Fibroblast of skin of scalp (primary cell): ENCODE data around the gene HAGH.

Source experiments
- DNase-seq: peaks from one replicate; pipeline ENCODE4 v3.0.0-alpha.2; 2013

Gene HAGH

DNA sequence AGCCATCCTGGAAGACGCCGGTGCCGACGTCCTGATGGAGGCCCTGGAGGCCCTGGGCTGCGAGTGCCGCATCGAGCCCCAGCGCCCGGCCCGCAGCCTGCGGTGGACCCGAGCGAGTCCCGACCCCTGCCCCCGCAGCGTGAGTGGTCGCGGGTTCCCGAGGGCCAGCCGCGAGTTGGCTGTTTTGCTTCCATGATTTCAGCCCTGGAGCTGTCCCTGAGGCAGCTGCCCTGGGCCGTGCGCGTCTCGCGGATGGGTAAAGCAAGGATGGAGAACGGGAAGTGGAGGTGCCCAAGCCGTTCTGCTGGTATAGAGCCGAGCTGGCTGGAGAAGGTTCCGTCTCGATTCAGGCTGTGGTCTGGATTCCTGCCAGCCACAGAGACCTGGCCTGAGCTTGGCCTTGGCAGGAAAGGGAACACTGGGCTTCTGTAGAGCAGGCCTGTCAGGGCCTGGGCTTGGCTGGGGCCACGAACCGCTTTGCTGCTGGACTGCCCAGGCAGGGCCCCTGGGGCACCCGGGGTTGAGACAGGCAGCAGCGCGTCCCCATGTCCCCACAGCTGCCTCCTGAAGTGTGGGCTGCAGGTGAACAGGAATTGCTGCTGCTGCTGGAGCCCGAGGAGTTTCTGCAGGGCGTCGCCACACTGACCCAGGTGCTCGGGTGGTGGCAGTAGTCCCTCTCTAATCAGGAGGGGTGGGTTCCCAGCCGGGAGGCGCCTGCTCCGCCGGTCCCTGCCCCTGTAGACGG lies 52.8 kb downstream of the HAGH start:
- DNase-seq, result no peak

DNA sequence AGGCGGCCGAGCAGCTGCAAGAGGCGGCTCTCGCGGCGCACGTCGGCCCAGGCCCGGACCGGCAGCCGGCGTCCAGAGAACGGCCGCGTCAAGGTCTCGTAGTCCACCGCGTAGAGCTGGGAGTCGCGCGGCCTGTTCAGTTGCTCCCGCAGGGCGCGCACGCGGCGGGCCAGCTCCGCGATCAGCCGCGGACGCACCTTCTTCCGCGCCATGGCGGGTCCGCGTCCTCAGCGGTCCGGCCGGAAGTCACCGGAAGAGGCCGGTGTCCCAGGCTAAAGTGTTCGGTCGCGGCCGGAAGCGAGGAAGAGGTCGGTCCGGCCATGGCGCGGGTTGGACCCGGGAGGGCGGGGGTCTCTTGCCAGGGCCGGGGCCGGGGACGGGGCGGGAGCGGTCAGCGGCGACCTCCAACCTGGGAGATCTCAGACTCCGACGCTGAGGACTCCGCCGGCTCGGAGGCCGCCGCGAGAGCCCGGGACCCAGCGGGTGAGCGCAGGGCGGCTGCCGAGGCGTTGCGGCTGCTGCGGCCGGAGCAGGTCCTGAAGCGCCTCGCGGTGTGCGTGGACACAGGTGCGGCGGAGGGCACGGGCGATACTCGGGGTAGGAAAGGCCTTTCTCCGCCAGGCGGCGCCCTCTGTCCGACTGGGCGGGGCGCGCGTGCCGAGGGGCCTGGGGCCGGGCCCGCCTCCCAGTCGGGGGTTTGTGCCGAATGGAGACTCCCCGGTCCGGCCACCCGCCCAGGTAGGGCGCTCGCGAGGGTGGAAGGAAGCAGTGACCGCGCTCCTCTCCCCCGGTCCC lies 53.5 kb downstream of the HAGH start, which contains the start of gene MRPS34:
Gene MRPS34, minus strand, starts transcription at position 227 of the 795 bp plus-strand sequence. Its CDS starts 15 bp downstream, at position 212.
- DNase-seq, result peak; percentile 85

DNA sequence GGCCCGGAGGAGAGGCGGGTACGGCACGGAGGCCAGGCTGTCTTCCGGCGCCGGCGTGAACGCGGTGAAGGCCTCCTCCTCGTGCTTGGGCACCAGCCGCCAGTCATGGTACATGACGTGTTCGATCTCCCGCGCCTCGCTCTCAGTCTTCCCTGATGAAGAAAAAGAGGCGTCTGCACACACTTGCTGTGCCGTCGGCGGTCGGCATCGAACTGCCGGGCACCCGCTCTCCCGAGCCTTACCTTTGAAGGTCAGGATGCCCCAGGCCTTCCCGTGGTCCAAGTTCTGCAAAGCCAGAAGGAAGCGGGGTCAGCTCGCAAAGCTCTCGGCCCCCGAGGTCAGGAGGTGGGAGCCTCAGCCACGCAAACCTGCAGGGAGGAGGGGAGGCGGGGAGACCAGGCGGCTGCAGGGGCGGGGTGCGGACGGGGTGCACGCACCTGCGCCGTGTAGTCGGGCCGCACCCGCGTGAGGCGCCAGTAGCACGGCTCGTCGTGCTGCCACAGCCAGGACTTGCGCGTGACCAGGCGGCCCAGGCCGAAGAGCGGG lies 54.2 kb downstream of the HAGH start, which contains the start of gene EME2:
Gene EME2, plus strand, starts transcription at position 449 of the 546 bp plus-strand sequence. CDS start 418 bp downstream, outside the sequence.
- no peak for DNase-seq

DNA sequence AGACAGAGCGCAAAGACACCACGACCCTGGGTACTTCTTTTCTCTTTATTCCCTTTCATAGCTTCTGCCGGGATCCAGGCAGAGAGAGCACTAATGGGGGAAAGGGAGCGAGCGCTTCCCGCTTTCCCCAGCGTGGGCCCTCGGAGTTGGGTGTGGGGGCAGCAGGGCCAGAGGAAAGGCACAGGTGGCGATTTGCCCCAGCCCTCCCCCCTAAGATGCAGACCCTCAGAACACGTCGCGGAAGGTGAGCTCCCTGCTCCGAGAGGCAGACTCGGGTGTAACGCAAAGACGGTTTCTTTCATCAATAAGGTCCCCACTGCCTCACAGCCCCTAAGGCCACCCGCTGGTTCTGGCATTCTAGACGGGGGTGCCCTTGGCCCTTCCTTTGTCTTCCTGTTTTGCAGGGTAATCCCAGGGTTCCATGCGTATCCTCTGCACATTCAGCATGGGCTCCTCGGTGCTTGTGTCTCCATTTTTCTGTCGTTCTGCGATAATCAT lies 54.7 kb downstream of the HAGH start:
- no peak for DNase-seq

DNA sequence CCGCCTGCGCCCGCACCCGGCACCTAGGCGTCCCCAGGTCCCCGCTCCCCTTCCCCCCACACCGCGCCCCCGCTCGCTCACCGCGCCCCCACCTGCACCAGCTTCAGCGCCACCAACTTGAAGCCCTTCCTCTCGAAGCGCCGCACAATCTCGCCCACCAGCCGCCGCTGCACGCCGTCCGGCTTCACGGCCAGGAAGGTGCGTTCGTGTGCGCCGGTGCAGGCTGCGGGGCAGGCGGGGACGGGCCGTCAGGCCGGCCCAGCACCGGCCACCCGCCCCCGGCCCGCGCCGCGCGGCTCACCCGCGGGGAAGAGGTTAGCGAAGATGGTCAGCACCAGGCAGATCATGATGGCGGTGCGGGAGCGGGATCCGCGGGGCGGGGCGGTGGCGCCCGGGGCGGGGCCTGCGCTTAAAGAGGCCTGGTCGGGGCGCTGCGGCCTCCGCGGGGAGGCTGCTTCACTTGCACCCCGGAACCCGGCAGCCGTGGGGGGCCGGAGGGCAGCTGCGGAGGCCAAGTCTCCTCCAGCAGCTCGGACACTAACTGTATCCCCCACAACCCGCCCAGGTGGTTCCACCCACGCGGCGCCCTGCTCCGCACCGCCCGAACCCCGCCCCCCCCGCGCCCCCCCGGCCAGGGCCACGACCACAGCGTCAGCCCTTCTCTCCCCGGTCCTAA lies 55.3 kb downstream of the HAGH start, which contains the start of gene NME3:
Gene NME3, minus strand, starts transcription at position 356 of the 676 bp plus-strand sequence. Its CDS starts 9 bp downstream, at position 347.
- DNase-seq, result peak; percentile 56

DNA sequence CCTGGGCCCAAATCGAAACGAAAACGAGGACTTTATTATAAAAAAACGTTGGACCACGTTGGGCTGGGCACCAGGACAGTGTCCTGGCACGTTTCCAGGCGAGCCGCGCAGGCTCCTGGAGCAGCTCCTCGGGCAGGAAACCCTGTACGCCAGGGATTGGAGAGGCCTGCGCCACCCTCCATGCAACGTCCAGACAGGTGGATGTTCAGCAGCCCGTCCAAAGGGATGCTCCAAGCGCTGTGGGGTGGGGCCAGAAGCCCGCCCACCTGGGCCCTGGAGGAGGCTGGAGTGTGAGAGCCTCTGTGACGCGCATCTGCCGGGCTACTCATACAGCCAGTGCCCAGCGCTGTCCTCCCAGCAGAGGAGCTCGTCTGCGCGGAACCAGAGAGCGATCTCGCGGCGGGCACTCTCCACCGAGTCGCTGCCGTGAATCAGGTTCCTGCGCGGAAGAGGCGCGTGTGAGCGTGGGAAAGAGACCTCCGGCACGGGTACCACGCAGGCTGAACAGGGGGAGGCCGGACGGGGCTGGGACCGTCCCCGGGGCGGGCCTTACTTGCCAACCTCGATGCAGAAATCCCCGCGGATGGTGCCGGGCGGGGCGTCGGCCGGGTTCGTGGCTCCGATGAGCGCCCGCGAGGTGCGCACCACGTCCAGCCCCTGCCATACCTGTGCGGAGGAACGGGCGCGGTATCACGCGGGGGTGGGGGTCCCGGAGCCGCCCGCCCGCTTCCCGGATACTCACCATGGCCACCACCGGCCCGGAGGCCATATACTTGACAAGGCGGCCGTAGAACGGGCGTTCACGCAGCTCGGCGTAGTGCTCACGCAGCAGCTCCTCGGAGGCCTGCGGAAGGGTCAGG lies 56.1 kb downstream of the HAGH start:
- DNase-seq, result peak; percentile 16

DNA sequence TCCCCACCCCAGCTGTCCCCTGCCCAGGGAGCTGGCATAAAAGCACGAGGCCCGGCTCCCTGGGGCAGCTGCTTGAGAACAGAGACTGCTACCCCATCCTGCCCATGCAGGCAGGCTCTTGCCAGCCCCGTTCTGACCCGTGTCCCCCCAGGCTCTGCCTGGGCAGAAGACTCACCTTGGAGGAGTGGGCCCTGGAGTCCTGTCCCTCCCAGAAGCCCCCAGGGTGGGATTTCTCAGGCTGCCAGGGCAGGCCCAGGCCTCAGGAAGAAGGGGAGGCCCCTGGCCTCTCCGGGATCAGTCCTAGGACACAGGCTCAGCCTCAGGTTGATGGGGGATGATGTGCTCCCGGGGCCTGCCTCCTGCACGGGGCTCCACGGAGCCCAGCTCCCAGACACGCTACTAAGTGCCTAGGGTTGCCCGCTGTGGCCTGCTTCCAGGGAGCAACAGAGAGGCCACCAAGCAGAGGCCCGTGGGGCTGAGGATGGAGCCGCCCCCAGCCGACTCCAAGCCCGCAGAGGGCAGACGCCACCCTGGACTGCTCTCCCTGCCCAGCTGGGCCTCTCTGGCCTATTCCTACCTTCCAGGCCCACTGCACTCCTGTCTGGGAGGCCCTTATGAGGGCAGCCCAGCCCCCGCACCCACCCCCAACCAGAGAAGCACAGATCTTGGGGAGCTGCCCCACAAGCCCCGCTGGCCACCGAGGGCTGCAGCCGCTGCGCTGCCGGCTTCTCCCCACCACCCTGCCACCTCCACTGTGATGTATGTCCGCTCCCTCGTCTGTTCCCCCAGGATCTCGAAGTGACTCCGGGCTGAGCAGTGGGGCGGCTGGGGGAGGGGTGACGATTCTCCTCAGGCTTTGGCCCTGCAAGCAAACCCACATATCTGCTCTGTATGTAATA lies 57.0 kb downstream of the HAGH start:
- DNase-seq, result no peak

DNA sequence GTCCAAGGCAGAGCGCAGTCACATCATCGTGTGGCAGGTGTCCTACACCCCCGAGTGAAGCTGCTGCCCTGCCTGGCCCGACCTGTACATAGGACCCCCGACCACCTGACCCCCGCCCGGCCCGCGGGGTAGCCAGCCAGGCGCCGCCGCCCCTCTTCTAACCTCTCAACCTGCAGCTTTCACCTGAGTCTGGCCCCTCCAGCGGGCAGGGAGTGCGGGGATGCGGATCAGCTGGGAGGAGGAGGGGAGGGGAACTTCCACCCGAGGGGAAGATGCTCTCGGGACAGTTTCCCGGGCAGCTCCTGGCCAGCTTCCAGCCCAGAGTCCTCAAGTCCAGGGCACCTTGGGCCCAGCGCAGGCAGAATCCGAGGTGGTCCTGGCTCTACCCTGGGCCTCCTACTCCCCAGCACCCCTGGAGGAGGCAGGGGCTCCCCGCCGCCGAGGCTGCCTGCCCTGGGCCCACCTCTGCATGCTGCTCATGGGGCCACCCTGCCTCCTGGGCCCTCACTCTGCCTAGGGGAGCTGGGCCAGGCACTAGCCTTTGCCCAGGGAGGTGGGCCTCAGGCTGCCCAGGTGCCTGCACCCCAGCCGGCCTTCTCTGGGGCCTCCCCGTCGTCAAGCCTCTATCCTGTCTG lies 57.7 kb downstream of the HAGH start:
- DNase-seq, result no peak

DNA sequence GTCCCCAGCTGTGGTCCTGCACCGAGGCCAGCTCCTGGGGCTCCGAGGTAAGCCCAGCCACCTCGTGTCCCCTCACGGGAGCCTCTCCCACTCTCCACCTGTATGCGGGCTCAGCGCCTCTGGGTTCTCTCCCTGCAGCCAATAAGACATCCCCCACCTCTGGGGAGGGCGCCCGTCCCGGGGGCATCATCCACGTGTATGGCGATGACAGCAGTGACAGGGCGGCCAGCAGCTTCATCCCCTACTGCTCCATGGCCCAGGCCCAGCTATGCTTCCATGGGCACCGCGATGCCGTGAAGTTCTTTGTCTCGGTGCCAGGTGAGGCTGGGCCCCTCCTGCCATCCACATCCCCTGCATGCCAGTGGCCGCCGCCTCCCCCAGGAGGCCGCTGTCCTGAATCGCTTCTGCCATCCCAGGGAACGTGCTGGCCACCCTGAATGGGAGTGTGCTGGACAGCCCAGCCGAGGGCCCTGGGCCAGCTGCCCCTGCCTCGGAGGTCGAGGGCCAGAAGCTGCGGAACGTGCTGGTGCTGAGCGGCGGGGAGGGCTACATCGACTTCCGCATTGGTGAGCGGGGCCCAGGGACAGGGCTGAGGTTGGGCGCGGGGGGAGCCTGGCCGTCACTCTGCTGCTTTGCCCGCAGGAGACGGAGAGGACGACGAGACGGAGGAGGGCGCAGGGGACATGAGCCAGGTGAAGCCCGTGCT lies 58.4 kb downstream of the HAGH start:
- no peak for DNase-seq

DNA sequence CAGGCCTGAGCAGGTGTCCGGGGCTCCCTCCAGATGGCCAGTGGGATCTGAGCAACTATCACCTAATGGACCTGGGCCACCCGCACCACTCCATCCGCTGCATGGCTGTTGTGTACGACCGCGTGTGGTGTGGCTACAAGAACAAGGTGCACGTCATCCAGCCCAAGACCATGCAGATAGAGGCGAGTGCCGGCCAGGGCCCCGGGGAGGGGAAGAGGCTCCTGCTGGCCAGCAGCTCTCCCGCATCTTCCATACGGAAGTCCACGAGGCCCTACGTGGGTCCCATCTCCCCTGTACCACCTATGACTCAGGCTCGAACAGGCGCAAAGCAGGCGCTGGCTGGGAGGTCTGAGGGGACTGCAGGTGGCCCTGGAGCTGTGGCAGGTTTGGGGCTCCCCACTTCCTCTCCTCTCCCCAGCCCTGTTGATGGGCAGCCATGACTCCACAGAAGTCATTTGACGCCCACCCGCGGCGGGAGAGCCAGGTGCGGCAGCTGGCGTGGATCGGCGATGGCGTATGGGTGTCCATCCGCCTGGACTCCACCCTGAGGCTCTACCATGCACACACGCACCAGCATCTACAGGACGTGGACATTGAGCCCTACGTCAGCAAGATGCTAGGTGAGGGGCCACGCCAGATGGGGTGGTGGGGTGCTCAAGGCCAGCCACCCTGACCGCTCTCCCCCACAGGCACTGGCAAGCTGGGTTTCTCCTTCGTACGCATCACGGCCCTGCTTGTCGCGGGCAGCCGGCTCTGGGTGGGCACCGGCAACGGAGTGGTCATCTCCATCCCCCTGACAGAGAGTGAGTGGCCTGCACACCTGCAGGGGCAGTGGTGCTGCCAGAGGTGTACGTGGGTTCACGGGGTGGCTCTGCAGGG lies 59.3 kb downstream of the HAGH start:
- DNase-seq, result no peak

DNA sequence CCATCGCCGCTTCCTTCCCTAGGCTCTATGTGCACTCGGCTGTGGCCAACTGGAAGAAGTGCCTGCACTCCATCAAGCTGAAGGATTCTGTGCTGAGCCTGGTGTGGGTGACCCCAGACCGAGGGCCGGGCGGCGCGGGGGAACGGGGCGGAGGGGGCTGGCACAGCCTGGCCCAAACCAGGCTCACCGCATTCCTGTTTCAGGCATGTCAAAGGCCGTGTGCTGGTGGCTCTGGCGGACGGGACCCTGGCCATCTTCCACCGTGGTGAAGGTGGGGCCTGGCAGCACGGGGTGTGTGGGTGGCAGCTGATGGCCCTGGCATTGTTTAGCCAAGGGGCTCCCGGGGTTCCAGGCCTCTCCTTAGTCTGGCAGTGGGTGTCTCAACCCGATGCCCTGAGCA lies 59.9 kb downstream of the HAGH start:
- no peak for DNase-seq

DNA sequence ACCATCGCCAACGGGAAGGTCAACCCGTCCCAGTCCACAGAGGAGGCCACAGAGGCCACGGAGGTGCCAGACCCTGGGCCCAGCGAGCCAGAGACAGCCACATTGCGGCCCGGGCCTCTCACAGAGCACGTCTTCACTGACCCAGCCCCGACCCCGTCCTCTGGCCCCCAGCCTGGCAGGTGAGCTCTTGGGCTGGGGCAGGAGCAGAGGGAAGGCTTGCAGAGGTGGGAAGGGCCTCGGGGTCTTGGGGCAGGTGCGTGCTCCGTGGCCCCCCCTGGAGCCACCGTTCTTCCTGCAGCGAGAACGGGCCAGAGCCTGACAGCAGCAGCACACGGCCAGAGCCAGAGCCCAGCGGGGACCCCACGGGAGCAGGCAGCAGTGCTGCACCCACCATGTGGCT lies 60.4 kb downstream of the HAGH start:
- no peak for DNase-seq

DNA sequence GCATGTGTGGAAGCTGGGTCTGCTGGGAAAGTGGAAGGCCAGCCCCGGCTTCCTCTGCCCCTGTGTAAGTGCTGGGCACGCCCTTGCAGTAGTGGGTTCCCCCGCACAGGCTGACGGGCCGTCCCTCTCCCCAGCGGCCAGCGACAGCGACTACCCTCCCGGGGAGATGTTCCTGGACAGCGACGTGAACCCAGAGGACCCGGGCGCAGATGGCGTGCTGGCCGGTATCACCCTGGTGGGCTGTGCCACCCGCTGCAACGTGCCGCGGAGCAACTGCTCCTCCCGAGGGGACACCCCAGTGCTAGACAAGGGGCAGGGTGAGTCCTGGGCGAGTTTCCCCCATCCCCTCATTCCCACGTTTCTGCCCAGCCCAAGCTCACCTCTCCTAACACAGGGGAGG lies 60.8 kb downstream of the HAGH start:
- no peak for DNase-seq

DNA sequence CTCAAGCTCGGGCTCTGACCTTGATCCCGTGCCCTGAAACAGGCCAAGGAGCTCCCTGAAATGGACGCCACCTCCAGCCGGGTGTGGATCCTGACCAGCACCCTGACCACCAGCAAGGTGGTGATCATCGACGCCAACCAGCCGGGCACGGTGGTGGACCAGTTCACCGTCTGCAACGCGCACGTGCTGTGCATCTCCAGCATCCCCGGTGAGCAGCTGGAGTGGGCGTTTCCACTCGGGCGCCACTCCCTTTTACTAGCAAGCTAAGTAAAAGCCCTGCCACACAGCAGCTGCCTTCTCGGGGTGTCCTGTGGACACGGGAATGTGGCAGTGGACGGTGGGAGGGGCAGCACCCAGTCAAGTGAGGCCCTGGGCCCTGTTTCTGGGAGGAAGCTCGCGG lies 61.7 kb downstream of the HAGH start:
- no peak for DNase-seq

DNA sequence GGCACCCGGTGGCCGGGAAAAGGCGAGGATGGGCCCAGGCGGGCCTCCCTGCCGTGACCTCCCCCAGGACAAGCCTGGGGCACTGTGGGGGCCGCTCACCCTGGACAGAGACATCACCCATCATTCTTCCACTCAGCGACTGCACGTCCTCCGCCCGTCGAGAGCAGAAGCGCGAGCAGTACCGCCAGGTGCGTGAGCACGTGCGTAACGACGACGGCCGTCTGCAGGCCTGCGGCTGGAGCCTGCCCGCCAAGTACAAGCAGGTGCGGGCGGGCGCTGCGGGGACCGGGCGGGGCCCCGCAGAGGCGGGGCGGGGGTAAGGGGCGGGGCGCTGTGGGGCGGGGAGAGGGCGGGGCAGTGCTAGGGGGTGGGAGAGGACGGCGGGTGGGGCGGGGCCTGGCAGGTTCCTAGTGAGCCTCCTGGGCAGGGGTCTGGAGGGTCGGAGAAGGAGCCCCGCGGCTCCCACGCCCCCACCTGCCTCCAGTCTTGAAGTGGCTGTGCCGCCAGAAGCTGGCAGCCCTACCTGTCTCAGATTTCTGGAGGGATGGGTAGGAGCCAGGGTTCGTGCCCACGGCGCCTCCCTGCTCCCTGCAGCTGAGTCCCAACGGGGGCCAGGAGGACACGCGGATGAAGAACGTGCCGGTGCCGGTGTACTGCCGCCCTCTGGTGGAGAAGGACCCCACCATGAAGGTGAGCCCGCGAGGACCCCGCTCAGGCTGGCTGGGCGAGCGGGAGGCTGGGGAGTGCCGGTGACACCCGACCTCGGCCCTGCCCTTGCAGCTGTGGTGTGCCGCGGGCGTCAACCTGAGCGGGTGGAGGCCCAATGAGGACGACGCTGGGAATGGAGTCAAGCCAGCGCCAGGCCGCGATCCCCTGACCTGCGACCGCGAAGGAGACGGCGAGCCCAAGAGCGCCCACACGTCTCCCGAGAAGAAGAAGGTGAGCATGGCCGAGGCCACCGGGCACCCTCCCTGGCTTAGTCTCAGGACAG lies 62.8 kb downstream of the HAGH start:
- peak; percentile 44 for DNase-seq

DNA sequence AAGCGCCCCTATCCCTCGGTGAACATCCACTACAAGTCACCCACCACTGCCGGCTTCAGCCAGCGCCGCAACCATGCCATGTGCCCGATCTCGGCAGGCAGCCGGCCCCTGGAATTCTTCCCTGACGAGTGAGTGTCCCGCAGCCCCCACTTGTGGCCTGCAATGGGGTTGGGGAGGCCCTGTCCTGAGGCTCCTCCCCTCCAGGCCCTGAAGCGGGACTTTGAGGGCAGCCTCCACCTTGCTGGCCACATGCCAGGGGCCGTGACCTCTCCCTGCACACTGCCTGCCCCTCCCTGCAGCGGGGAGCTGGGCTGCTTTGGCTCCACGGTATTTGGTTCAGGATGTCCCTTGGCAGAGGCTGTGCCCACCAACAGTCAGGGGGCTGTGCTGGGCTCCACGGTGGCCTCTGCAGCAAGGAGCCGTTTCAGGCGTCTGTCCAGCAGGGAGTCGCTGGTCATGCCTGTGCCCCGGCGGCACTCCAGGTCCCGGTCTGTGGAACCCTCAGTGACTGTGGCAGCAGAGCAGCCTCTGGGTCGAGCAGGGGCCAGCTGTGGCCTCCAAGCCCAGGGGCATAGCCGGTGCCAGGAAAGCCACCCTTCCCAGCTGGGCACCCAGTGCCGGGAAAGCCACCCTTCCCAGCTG lies 63.6 kb downstream of the HAGH start:
- DNase-seq, result no peak
